Ovary (tissue), 3 donors: ENCODE measurements around the gene OLFML3.

Experiments used
- EP300 ChIP-seq: sonication (generic); formaldehyde crosslinking; IDR thresholded peaks from one replicate; pipeline ENCODE4 v1.6.1; 2017; ENCODE audit warnings: antibody characterized with exemption
- TF ChIP-seq, protein P1 (sequence below), 3 donors: fragments of 450-650 bp in 2 of 3; fragments of 200-600 bp in 1 of 3; IDR thresholded peaks; one replicate each; pipeline versions ENCODE4 v1.5.1 to v1.8.0; 2016 to 2022; ENCODE audit warnings: antibody characterized with exemption in 3 of 3, mild to moderate bottlenecking in 1 of 3
- donor health status: DM: no; HTN: no; CAD: no.

DNA sequence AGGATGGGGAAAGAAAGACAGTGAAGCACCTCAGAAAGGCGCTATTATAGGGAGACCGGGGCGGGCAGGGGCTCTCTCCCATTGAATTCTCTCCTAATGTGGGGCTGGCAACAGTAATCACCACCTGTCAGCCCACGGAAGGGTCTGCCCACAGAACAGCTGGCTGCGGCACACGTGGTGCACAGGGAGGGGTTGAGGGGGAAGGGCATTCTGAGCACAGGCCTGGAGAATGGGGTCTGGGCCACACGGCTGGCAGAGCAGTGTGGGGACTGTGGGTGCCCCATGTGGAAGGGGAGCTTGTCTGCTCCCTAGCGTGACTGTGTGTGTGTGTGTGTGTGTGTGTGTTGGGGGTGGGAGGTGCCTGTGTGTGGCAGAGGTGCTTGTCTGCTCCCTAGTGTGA lies 4.1 kb downstream of the OLFML3 start:
- TF ChIP-seq, protein P1, sequence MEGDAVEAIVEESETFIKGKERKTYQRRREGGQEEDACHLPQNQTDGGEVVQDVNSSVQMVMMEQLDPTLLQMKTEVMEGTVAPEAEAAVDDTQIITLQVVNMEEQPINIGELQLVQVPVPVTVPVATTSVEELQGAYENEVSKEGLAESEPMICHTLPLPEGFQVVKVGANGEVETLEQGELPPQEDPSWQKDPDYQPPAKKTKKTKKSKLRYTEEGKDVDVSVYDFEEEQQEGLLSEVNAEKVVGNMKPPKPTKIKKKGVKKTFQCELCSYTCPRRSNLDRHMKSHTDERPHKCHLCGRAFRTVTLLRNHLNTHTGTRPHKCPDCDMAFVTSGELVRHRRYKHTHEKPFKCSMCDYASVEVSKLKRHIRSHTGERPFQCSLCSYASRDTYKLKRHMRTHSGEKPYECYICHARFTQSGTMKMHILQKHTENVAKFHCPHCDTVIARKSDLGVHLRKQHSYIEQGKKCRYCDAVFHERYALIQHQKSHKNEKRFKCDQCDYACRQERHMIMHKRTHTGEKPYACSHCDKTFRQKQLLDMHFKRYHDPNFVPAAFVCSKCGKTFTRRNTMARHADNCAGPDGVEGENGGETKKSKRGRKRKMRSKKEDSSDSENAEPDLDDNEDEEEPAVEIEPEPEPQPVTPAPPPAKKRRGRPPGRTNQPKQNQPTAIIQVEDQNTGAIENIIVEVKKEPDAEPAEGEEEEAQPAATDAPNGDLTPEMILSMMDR (IDR thresholded peaks at IDR 0.05) = no peak
- TF ChIP-seq EP300 = no peak
